AG09319 (cell line): ENCODE data around the gene PRLR.
"Not testable (repeated sequence)": the region's sequence is repeated elsewhere in the genome, so short reads cannot be mapped to it uniquely, and the experiment has no call there.

Experiments
- DNase-seq: peaks from one replicate; pipeline ENCODE4 v3.0.0-alpha.2; 2010; ENCODE audit warnings: low read depth; ENCODE audit errors: extremely low read depth
- TF ChIP-seq, protein P1 (sequence below): IDR thresholded peaks from 2 replicates; pipeline ENCODE4 v1.5.1; 2011; ENCODE audit warnings: low read depth, mild to moderate bottlenecking, inconsistent platforms, low read length, moderate library complexity

PRLR gene

DNA sequence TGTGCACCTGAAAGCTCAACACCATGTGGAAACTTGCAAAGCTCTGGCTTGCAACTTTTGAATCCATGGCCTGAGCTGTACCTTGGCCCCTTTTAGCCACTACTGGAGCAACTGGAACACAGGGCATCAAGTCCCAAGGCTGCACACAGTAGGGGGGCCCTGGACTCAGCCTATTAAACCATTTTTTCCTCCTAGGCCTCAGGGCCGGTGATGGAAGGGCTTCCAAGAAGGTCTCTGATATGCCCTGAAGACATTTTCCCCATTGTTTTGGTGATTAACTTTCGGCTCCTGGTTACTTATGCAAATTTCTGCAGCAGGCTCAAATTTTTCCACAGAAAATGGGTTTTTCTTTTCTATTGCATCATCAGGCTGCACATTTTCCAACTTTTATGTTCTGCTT lies 22.7 kb upstream of the PRLR start:
- TF ChIP-seq, protein P1, sequence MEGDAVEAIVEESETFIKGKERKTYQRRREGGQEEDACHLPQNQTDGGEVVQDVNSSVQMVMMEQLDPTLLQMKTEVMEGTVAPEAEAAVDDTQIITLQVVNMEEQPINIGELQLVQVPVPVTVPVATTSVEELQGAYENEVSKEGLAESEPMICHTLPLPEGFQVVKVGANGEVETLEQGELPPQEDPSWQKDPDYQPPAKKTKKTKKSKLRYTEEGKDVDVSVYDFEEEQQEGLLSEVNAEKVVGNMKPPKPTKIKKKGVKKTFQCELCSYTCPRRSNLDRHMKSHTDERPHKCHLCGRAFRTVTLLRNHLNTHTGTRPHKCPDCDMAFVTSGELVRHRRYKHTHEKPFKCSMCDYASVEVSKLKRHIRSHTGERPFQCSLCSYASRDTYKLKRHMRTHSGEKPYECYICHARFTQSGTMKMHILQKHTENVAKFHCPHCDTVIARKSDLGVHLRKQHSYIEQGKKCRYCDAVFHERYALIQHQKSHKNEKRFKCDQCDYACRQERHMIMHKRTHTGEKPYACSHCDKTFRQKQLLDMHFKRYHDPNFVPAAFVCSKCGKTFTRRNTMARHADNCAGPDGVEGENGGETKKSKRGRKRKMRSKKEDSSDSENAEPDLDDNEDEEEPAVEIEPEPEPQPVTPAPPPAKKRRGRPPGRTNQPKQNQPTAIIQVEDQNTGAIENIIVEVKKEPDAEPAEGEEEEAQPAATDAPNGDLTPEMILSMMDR, result no peak
- DNase-seq, result no peak

DNA sequence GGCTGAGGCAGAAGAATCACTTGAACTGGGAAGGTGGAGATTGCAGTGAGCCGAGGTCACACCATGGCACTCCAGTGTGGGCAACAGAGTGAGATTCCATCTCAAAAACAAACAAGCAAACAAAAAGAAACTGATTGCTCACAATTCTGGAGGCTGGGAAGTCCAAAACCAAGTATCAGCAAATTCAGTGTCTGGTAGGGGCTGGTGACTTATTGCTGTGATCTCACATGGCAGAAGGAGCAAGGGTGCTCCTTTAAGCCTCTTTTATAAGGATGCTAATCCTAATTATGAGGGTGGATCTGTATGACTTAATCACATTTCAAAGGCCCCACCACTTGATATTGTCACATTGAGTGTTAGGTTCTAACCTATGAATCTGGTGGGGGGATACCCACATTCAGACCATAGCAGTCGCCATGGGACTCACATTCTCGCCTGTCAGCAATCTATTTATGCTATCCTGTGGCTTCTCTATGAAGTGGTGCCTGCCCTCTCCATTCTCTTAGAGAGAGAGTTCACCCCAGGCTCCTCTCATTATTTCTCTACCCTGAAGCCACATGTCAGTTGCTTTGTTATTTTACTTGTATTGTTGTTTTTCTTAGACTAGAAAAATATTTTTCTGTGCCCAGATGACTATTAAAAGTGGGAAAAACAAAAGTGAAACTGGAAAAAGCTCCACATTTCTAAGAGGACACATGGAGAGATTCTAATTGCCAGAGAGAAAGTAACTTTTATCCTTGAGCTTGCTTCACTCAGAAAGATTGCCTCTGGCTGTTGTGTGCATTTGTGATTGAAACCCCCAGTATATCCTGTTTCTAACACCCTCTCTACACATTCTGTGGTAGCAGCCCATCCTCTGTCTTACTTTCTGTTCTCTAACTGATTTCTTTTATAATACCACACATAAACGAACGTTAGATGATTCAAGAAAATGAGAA lies 18.8 kb upstream of the PRLR start:
- TF ChIP-seq, protein P1, result no peak

DNA sequence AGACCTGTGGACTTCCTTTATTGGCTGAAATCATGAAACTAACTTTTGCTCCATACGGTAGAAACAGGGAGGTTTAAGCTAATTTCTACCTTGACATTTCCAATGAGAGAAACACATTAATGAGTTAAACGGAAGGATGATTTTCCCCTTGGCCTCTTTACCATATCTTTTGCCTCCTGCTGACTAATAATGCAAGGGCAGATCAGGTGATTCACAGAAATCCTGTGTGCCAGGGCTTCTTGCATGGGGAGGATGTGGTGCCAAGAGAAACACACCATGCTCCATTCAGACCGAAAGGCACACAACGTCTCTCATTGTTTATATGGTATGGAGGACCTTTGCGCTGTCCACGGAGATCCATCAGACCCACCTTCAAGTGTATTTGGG lies 17.4 kb upstream of the PRLR start:
- TF ChIP-seq, protein P1, result no peak
- no peak for DNase-seq

More for the DNA sequence above, 18.8 kb upstream of the PRLR start:
- DNase-seq, result no peak

DNA sequence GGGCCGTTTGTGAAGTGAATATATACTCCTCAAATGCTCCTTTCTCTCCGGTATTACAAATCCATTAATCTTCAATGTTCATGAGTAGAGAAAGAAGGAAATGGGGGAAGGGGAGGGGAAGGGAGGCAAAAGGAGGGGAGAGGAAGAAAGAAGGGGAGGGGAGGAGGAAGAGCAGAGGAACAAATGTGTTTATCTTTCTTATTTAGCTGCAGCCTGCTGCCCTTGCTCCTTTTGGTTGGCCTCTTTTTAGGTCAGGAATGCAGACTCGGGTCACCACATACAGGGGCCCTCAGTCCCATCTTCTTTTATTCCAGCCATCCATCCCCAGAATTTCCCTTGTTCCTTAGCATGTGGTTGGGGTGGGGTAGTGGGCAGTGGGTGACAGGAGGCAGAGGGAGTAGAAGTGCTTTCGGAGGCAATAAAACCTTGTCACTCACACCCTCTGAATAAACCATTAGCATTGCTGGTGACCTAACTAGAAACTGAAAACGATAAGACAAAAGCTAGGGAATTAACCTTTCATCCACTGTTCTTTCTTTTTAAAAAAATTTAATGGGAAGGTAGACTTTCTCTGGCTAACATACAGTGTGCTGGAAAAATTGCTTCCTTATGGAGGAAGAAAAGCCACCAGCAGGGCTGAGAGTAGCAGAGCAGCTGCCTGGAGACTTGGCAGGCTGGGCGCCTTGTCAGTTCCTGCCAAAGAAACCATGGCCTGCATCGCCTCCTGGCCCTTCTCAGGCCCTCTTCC lies 16.8 kb upstream of the PRLR start:
- no peak for DNase-seq
- TF ChIP-seq, protein P1, result no peak

DNA sequence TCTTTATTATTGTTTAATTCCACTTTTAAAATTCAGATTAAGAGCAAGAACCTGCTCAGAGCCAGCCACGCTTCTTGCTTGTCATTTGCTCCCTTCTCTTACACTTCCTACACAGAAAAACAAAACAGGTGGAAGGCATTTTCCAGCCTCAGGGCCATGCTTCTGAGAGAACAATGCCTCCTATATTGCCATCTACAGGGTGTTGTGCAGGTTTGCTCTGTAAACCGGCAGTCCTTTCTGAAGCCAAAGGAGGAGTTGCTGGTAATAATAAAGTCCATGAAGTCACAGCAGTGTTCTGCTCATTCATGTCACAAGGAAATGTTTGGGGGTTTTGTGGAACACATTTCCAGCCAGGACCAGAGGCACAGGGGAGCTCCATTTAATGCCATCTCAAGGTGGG lies 16.1 kb upstream of the PRLR start:
- TF ChIP-seq, protein P1, result no peak
- DNase-seq, result no peak

DNA sequence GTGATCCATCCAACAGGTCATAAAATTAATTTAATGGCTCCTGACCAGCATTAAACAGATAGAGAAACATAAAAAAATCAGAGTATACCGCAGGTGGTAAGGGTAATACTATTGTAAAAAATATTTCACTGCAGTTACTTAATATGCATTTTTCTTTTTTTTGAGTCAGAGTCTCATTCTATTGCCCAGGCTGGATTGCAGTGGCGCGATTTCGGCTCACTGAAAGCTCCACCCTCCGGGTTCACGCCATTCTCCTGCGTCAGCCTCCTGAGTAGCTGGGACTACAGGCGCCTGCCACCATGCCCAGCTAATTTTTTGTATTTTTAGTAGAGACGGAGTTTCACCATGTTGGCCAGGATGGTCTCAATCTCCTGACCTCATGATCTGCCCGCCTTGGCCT lies 15.1 kb upstream of the PRLR start:
- not testable (repeated sequence) for DNase-seq

DNA sequence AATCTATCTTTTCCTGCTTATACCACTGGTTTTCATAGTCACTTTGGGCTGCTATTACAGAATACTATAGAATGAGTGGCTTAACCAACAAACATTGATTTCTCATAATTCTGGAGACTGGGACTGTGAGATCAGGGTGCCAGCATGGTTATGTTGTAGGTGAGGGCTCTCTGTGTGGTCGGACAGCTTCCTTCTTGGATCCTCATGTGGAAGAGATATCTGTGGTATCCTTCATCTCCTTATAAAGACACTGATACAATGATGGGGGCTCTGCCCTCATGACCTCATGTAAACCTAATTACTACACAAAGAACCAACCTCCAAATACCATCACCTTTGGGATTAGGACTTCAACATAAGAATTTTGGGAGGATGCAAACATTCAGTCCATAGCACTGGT lies 13.9 kb upstream of the PRLR start:
- no peak for DNase-seq
- TF ChIP-seq, protein P1, result no peak
